Testis (tissue), 3 donors: ENCODE results near the gene GOLM1. TPM values are rescaled to one million over a fixed set of nuclear protein-coding genes. Genes with fewer than 3 reads are reported as not detected.

ENCODE experiments used
- DNase-seq: peaks from one replicate; pipeline ENCODE4 v3.0.0-alpha.2; 2019
- H3K27ac ChIP-seq, 2 donors: fragments of 200-600 bp; sonication (generic); one replicate each; pipeline ENCODE4 v1.5.1; 2019
- H3K27me3 ChIP-seq: fragments of 200-600 bp; sonication (generic); one replicate; pipeline ENCODE4 v1.5.1; 2019
- H3K36me3 ChIP-seq: fragments of 200-600 bp; sonication (generic); one replicate; pipeline ENCODE4 v1.5.1; 2017; ENCODE audit warnings: low read depth; ENCODE audit errors: missing control alignments
- H3K4me1 ChIP-seq: fragments of 200-600 bp; sonication (generic); one replicate; pipeline ENCODE4 v1.5.1; 2019
- H3K4me3 ChIP-seq, 2 donors: fragments of 200-600 bp; sonication (generic); one replicate each; pipeline ENCODE4 v1.5.1; 2017 to 2019
- H3K9me3 ChIP-seq: fragments of 200-600 bp; sonication (generic); one replicate; pipeline ENCODE4 v1.5.1; 2017
- POLR2A ChIP-seq: fragments of 450-650 bp; IDR thresholded peaks from one replicate; pipeline ENCODE4 v1.6.1; 2017; ENCODE audit warnings: antibody characterized with exemption, mild to moderate bottlenecking, moderate library complexity
- WGBS, 2 donors: methylation state at CpG; one replicate each; pipeline ENCODE4 v1.1.5; 2018; 5-methylcytosine and 5-hydroxymethylcytosine counted together
- intact Hi-C: fragments of 100-400 bp; cut with DNase I; formaldehyde crosslinking; loops from one replicate; pipeline ENCODE4 v1.15.1; 2023; ENCODE audit warnings: low total_unique reads
- polyA plus RNA-seq: library from polyadenylated mRNA; stranded (reverse); fragments of 350-450 nt; fragmentation: Illumina TruSeq; extraction: RNeasy Lipid Tissue Mini Kit (QIAGEN cat#74804); gene quantifications from one replicate; pipeline ENCODE4 v1.2.3, GENCODE V29; 2014; ENCODE audit warnings: low read depth, low replicate concordance; ENCODE audit not compliant: insufficient read depth
- small RNA-seq, 2 donors: library from RNA; depleted of rRNA; stranded (forward); fragments of <200 nt; gene quantifications; one replicate each; pipeline ENCODE3, GENCODE V24; 2016
- total RNA-seq, 2 donors: library from RNA; depleted of rRNA; stranded (reverse); fragments of >200 nt; gene quantifications; one replicate each; pipeline ENCODE4 v1.2.3, GENCODE V29; 2016
- TF ChIP-seq, protein P1 (sequence below), 3 experiments: fragments of 450-650 bp in 2 of 3; fragments of 200-600 bp in 1 of 3; sonication (generic) in 1 of 3; IDR thresholded peaks; one replicate each; pipeline ENCODE4 v1.5.1; 2016 to 2019; ENCODE audit warnings: antibody characterized with exemption in 3 of 3, mild to moderate bottlenecking in 2 of 3, moderate library complexity in 1 of 3

The GOLM1 gene
- total and polyA plus RNA-seq, 3 donors from 2014 or later, result 28.3 to 37.0 (median 29.3) TPM

GRCh38 chr9:85984457-85984856 lies 114.9 kb downstream of the GOLM1 start:
- Histone ChIP-seq H3K36me3 (no peaks in the 10 kb centered on the region), H3K27me3 (no peaks in the 10 kb centered on the region), H3K27ac (no peak overlapping the region), H3K4me3 (no peak overlapping the region), H3K4me1 (peaks cover 6% of the 10 kb centered on the region), H3K9me3 (no peaks in the 10 kb centered on the region)
- intact Hi-C loops, result no loop called here
- WGBS, 2 donors, result 98 to 100% methylated on average over 2 of the region's 2 CpGs
- TF ChIP-seq, protein P1, sequence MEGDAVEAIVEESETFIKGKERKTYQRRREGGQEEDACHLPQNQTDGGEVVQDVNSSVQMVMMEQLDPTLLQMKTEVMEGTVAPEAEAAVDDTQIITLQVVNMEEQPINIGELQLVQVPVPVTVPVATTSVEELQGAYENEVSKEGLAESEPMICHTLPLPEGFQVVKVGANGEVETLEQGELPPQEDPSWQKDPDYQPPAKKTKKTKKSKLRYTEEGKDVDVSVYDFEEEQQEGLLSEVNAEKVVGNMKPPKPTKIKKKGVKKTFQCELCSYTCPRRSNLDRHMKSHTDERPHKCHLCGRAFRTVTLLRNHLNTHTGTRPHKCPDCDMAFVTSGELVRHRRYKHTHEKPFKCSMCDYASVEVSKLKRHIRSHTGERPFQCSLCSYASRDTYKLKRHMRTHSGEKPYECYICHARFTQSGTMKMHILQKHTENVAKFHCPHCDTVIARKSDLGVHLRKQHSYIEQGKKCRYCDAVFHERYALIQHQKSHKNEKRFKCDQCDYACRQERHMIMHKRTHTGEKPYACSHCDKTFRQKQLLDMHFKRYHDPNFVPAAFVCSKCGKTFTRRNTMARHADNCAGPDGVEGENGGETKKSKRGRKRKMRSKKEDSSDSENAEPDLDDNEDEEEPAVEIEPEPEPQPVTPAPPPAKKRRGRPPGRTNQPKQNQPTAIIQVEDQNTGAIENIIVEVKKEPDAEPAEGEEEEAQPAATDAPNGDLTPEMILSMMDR (IDR thresholded peaks at IDR 0.05), result no peak
- no peak for TF ChIP-seq POLR2A
- DNase-seq, result no peak

DNA sequence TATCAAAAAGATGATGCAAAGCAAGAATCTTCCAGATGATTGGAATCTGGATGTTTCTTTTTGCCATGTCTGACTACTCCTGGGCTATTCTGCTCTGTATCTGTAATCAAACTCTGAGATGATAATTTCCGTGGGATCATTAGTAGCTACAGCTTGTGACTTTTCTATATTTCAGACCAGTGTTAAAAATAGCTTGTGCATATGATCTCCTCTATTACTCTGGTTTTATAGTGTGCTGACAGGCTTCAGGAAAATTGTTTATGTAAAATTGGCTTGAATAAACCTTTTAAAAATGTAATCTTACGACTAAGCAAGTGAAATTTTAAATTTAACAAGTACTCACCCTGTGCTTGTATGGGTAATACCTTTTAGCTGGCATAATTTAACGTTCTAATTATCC lies 118.0 kb downstream of the GOLM1 start:
- TF ChIP-seq POLR2A, result no peak
- TF ChIP-seq, protein P1 (IDR thresholded peaks at IDR 0.05), result no peak
- Histone ChIP-seq H3K4me1 (peaks cover 6% of the 10 kb centered on the region), H3K27me3 (no peaks in the 10 kb centered on the region), H3K9me3 (no peaks in the 10 kb centered on the region), H3K4me3 (no peak overlapping the region), H3K36me3 (no peaks in the 10 kb centered on the region), H3K27ac (no peak overlapping the region)
- 76 to 83% methylated on average over 3 of the region's 3 CpGs for WGBS, 2 donors
- intact Hi-C loops, result no loop called here
- DNase-seq, result no peak

DNA sequence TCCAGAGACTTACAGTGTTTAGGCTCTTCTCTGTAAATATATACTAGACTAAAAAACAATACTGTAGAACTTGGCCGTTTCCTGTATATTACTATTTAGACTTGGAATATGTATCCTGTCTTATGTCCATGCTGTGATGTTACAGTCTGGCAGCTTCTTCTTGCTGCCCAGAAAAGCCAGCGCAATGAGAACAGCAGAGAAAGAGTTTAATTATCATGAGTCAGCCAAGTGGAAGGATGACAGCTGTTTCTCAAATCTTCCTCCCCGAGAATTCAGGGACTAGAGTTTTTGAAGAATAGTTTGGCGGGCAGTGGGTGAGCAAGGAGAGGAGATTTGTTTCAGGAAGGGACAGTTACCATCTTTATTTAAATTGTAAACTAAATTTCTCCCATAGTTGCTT lies 120.9 kb downstream of the GOLM1 start:
- Histone ChIP-seq H3K27me3 (no peaks in the 10 kb centered on the region), H3K4me1 (peaks cover 6% of the 10 kb centered on the region), H3K27ac (no peak overlapping the region), H3K4me3 (no peak overlapping the region), H3K36me3 (no peaks in the 10 kb centered on the region), H3K9me3 (no peaks in the 10 kb centered on the region)
- no peak for TF ChIP-seq POLR2A
- TF ChIP-seq, protein P1 (IDR thresholded peaks at IDR 0.05), result no peak
- intact Hi-C loops, result no loop called here
- 91 to 94% methylated on average over 4 of the region's 4 CpGs for WGBS, 2 donors
- no peak for DNase-seq

Small RNA genes lying within 50 kb of the gene (small RNA-seq; reads per million reads assigned to genes)
- gene AL161447.1, result 0 reads per million in 2 donors

Other genes with a start within 250 kb of the GOLM1 start
- gene NAA35, start 158.4 kb downstream of the GOLM1 start, total RNA-seq, result 10 to 100 TPM; 32.8 to 41.4 TPM
- 35.7 TPM for gene NAA35, start 158.4 kb downstream of the GOLM1 start, polyA plus RNA-seq
- gene C9orf153, start 160.1 kb upstream of the GOLM1 start, total RNA-seq, result 10 to 100 TPM in 1 of 2 donors, 1 to 10 TPM in 1; 5.0 to 10.2 TPM
- 24.4 TPM for gene C9orf153, start 160.1 kb upstream of the GOLM1 start, polyA plus RNA-seq
- 10 to 100 TPM; 40.9 to 48.3 TPM for gene ISCA1, start 183.0 kb upstream of the GOLM1 start, total RNA-seq
- gene ISCA1, start 183.0 kb upstream of the GOLM1 start, polyA plus RNA-seq, result 66.2 TPM